ENCODE results near the gene PPIE.

The PPIE gene

DNA sequence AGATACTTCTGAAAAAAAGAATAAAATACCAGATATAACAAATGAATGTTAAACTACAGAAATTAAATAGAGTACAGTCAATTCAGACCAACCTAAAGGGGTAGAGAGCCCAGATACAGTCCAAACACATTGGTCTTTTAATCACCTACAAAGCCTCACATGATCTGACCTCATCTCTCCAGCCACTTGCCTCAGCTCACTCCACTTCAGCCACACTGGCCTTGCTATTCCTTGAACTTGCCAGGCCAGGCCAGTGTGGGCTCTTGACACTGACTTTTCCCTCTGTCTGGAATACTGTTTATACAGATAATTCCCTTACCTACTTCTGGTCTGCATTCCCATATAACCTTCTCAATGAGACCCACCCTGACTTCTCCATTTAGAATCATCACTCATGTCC lies 17.0 kb upstream of the PPIE start:
- no peak for DNase-seq

DNA sequence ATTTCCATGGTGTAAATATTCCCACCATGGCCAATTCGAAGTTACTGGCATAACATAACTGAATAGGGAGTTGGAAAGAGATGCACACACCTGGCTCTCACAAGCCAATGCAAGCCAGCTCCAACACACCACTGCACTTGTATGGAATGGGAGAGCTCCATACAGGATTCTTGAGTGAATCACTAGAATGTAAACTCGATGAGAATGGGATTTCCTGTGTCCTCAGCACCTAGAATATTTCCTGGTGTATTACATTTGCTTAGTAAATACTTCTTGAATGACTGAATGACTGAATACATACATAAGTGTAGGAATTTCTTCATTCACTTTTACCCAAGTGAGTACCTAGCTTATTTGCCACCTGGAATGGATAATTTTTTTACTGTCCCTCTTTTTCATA lies 16.2 kb upstream of the PPIE start:
- DNase-seq: no peak

DNA sequence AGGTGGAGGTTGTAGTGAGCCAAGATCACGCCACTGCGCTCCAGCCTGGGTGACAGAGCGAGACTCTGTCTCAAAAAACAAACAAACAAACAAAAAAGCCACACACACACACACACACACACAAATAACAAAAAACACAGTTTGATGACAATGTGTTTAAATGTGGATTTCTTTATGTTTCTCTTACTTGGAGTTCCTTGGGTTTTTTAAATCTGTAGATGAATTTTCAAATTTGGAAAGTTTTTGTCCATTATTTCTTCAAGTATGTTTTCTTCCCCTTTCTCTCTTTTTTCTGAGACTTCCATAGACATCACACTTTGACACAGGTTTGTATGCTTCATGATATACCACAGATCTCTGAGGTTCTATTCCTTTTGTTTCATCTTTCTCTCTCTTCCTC lies 12.1 kb upstream of the PPIE start:
- DNase-seq: no peak

DNA sequence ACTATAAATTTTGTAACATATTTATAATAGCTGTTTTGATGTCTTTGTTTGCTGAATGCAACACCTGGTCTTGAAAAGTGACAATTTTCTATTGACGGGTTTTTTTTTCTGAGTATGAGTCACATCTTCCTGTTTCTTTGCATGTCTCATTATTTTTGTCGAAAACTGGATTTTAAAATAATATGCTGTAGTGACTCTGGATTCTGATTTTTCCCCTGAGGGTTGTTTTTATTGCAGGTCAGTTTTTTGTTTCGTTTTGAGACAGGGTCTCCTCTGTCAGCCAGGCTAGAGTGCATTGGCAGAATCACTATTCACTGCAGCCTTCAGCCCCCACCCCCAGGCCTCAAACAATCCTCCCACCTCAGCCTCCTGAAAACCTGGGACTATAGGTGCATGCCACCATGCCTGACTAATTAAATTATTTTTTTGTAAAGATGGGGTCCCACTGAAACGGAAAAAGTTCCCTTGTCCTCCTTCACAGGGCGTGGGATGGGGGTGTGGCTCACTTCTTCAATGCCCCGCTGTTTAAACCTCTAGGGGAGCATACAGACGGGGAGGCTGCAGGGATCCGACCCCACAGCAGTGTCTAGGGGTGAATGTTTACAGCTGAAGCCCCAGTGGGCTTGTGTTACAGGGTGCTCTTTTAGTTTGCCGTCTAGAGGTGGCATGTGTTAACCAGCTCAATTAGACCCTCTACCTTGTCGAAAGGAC lies 11.3 kb upstream of the PPIE start:
- no peak for DNase-seq

DNA sequence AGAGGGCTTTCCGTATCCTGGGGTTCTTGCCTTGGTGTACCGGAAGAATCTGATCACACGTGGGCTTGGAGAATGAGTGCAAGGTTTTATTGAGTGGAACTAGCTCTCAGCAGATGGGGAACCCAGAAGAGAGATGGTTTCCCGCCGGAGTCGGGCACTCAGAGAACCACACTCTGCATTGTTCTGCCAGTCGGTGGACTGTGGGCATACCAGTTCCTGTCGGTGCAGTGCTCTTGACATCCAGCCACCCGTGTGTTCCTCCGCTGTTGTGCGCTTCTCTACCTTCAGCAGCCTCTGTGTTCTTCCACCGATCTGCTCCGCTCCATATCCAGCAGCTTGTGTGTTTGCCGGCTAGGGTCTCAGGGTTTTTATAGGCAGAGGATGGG lies 10.8 kb upstream of the PPIE start:
- no peak for DNase-seq

DNA sequence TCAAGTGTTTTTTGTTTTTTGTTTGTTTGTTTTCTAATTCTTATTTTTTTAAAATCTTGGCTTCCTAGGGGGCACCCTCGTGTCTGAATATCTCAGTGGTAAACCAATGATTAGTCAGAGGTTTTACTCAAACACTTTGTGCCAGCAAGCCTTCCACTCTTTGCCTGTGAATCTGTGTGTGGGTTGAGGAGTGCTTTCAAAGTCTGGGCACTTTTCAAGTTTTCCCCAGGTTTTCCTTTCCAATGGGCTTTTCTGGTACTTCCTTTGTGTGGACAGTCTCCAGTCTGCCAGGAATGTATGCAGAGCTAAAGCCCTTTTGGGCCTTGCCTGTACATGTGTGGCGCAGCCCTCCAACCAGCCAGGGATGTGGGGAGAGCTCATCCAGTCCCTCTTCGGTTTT lies 9.7 kb upstream of the PPIE start:
- DNase-seq: no peak

DNA sequence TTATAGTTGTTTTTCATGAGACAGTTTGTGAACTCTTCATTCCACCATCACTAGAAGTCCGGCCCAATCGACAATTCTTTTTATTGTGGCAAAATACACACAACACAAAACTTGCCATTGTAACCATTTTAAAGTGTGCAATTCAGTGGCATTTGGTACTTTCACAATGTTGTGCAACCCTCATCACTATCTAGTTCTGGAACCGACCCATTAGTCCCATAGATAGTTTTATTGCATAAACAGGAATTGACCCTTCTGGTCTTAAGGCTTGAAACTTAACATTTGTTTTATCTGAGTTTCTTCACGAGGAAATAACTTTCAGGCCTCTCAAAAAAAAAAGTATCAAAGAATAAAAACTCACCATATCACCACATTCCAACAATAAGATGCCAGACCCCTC lies 8.8 kb upstream of the PPIE start:
- no peak for DNase-seq

DNA sequence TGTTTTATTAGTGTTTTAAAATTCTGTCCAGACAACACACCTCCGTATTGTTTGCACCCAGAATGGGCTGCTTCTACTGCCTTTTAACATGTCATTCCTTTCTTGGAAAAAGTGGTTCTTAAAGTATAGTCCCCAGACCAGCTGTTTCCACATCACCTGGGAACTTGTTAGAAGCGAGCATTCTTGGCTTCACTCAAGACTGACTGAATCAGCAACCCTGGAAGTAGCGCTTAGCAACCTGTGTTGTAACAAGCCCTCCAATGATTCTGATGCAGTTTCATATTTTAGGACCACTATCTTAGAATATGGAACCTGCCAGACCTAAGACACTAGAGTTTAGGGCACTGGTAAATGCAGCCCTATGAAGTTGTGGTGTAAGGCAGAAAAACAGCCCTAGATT lies 6.0 kb upstream of the PPIE start:
- no peak for DNase-seq

DNA sequence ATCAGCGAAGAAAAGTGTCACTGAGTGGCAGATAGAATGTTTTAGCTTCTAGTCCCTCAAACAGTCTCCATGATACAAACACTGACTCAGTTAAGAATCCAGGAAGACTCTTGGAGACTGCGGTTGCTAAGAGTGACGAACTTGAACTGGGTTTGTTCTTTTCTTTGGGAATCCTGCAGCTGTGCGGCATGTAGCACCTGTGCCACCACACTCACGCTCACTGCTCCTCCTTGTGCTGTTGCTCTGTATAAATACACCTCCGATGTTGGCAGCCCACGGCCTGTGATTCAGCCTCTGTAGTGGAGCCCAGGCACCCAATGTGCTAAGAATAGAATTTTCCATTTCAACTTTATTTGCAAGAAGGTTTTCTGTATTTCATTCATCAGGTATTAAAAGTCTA lies 5.5 kb upstream of the PPIE start:
- no peak for DNase-seq

DNA sequence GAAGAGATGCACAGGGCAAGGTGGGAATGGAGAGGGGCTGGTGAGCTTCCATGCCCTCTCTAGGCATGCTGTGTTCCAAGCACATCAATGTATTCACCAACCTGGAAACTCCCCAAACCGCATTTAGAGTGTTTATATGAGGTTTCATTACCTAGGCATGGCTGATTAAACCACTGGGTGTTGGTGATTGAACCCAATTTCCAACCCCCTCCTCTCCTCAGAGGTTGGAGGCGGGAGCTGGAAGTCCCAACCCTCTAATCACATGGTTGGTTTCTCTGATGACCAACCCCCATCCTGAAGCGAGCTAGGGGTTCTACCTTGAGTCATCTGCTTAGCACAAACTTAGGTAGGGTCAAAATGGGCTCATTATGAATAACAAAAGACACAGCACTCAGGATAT lies 3.0 kb upstream of the PPIE start:
- no peak for DNase-seq

DNA sequence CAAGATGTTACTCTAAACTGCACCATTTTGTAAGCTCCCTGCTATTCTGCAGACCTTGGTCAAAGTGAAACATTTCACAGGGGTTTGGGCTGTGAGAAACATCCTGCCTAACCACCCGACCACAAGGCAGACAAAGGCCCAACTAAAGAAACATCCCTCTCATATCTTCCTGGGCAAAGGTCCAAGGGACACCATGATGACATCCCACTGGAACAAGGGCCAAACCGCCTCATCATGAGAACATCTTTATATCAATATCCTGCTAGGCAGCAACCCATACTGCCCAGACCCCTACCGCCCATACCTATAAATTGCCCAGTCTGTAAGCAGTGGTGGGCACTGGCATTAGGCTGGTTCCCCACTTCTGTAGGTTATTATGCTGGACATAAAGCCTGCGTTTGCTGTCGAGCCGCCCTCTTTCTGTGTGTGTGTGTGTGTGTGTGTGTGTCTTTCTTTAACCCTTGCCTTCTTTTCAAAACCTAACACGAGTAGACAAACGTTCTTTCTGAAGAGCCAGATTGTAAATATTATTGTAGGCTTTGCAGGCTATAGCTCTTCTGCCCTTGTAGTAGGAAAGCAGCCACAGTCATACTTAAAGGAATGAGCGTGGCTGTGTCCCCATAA lies 1.0 kb upstream of the PPIE start:
- no peak for DNase-seq

DNA sequence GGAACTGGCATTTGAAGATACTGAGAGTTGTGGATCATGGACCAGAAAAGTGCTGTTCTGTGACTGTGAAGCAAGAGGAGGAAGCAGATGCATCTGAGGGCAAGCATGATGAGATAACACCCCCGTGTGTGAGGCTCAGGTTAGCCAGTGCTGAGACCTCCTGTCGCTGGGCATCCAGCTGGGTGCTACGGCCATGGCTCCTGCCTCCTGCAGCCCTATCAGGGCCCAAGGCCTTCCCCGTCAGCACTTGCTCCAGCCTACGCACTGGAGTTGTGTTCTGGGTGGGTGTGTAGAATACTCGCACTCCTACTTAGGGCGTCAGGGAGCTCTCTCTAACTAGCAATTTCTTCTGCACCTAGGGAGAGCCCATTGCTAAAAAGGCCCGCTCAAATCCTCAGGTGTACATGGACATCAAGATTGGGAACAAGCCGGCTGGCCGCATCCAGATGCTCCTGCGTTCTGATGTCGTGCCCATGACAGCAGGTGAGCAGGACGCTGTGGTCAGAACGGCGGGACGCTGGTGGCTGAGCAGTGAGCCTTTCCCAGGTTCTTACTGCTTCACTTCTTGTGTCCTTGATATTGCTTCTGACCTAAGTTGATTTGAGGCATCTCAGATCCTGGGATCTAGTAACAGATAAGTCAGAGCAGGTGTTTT lies 6.5 kb downstream of the PPIE start:
- DNase-seq: no peak

DNA sequence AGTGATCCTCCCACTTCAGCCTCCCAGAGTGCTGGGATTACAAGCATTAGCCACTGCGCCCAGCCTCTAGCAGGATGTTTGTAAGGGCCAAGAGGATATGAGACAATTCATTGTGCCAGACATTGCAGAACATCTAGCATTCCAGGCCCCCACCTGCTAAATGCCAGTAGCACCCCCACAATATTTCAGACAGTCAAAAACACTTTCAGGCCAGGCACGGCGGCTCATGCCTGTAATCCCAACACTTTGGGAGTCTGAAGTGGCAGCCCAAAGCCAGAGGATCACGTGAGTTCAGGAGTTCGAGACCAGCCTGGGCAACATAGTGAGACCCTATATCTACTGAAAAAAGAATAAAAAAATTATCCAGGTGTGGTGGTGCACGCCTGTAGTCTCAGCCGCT lies 12.9 kb downstream of the PPIE start:
- DNase-seq: no peak

DNA sequence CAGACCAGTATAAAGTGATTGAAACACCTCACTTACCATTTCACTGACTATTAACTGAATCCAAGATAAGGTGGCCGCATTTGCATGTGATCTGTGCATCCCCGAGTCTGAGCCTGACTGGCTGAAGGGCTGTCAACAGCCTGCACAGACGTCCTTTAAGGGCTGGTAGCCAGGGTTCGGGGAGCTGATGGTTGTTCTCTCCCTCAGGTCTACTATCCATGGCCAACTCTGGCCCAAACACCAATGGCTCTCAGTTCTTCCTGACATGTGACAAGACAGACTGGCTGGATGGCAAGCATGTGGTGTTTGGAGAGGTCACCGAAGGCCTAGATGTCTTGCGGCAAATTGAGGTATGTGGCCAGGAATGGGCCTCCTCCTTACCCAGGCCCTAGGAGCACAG lies 14.0 kb downstream of the PPIE start:
- no peak for DNase-seq

DNA sequence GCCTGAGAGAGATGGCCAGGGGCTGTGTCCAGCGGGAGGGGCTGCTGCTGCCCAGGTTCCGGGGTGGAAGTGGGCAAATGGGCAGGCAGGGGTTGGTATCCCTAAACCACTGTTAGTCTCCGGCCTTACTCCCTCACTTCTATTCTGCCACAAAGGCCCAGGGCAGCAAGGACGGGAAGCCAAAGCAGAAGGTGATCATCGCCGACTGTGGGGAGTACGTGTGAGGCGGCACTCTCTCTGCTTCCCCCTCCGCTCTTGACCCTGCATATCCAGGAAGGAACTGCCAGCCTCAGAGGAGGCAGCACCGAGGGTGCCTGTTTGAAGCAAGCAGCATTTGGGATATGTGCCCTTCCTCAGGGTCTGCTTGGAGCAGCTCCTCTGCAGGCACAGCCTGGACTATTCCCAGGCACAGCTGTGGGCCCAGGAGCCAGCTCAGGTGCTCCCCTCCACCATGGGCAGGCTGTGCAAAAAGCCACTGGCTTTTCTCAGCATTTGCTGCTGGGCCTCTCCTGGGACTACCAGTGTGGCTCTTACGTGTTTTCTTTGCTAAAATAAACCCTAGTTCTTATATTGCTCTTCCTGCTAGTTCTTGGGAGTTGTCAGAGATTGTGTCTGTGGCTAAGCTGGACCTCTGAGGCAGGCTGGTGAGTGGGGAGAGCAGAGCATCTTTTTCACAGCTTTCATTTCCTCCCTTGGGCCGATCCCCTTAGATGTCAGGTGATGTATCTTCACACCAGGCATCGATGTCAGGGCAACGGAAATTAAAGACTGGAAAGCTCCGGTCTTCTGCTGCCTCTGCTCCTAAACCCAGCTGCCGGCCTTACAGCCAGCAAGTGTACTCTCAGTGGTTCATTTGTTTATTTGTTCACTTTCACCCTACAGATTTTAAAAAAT lies 14.7 kb downstream of the PPIE start:
- DNase-seq: no peak

DNA sequence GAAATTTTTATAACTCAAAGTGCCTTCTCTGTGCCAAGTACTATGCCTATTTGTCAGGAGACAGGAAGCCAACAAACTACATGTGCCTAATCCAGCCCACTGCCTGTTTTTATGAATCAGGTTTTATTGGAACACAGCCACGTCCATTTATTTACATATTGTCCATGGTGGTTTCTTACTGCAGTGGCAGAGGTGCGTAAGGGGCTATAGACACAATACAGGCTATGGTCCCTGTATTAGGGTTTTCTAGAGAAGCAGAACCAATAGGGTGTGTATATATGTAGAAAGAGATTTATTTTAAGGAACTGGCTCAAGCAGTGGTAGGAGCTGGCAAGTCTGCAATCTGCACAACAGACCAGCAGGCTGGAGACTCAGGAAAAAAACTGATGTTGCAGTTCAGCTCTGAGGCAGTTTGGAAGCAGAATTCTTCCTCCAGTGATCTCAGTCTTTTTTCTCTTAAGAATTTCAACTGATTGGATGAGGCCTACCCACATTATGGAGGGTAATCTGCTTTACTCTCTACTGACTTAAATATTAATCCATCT lies 15.4 kb downstream of the PPIE start:
- DNase-seq: no peak

DNA sequence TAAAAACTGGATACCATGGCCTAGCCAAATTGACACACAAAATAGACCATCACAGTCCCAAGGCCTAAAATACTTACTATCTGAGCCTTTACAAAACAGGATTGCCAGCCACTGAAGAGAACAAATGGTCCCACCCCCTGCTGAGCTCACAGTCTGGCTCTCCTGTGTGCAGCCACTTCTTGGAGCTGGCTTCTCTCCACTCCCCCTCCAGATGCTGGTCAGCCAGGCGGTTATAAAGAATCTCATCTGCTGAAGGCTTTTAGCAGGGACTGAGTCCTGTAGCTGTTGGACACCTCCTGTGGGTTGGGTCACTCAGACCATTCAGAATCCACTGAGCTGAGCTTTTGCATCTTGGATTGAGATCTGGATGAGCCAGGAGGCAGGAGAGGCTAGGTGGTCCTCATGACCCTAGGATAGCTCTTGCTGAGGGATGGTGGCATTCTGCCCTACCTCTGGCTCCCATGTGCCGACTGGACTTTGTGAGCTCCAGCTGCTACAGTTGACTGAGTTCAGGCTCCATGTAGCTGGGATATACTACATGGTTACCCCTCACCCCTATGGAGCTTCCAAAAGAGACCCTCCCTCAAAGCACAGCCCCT lies 16.3 kb downstream of the PPIE start:
- DNase-seq: no peak

DNA sequence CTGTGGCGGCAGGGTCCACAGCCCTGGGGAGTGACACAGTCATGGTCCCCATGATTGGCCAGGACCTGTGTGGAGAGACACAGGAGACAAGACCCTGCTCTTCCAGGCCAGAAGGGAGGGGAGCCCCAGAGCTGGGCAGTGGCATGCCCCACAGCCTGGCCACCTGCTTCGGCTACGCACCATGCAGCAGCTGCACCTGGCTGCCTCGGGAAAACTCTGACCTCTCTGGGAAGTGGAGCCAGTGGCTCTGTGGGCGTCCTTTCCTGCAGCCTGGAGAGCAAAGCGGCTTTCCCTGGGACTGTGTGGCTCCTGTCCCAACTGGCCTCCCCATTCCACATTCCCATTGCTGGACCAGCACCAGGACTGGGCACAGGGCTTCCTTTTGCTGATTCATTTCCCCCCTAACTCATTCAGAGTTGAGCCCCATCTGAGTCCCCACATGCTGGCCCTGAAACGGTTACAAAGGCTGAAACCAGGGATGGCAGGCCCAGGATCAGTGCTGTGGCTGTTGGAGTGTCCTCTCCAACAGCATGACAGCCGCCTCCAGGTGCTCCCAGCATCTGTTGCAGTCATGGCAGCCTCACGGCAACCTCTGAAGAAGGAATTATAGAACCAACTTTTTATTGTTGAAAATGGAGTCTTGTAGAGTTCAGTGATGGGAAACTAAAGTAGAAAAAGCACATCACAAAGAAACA lies 17.4 kb downstream of the PPIE start:
- no peak for DNase-seq

DNA sequence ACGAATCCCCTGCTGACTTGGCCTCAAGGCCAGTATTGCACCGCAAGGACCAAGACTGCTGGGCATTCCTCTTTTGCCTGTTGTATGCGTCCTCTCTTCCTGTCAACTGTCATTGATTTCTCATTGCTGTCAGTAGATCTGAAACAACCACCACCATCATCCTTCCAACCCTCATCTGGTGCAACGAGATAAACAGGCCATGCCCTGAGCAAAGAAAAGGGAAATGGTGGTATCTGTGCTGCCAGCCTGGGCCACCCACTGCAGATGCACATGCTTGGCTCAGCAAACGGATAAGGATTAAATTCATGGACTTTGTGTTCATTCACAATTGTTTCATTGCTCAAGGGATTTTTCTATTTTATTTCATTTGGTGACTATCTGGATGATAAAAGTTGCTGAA lies 18.8 kb downstream of the PPIE start:
- peak; percentile 97 for DNase-seq

DNA sequence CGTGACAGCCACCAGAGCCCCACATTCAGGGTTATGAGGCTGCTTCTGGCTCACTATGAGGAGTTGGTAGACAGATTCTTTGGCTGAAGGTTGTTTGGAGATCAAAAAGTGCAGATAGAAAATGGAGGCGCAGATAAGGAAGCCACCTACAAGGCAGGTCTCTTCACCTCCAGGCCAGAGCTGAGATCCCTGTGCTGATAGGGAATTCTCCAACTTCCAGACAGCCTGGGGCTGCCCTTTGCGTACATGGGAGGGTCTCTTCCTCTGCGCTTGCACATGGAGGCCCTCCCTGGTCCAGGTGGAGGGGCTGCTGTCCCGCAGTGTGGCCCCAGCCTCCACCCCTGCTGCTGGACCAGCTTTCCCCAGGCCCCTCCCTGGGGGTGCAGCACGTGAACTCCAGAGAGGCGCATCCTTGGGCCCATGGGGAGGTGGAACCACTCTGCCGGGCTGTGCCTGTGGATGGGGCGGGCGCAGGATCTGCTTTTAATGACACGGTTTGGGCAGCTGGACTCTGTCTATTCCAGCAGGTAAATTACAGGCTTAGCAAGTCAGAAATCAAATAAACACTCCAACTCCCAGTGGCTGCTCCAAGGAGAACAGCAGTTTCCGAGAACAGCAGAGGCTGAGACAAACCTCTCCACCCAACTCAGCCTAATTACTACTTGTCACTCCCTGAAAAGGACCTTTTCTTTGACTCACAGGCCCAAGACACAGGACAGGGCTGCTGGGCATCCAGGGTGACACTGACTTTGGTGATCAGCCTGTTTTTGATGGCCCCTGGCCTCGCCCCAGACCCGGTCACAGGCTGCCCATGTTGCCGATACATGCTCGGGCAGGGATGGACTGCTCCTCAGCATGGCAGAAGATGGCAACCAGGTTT lies 20.1 kb downstream of the PPIE start:
- no peak for DNase-seq

DNA sequence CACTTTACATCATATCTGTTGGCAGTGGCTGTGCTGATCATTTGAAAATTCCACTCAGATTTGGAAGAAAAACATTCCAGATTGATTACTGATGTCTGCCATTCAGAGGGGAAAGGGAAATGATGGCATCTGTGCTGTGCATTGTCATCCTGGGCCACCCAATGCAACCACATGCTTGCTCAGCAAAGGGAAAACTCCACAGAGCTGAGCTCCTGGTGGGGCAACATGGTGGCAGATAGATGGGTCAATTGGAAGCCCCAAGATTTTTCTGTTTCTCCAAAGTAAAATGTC lies 20.7 kb downstream of the PPIE start:
- no peak for DNase-seq
